GM12878 (cell line): ENCODE results near the gene ENG. TPM values are rescaled to one million over a fixed set of nuclear protein-coding genes. Genes with fewer than 3 reads are reported as not detected.

ENCODE experiments used
- ATAC-seq: fragments of 200-7000 bp; cut with Tn5 transposase; 3 replicates; pipeline ENCODE4 v1.9.1; 2020; ENCODE audit warnings: mild to moderate bottlenecking, moderate library complexity
- BruUV-seq: library from RNA; stranded (reverse); fragments of 400-500 nt; replicated peaks from 2 replicates; lab custom pipeline; 2021; lab: Mats Ljungman, UMichigan
- CTCF ChIA-PET: fragments of 300-600 bp; sonication (Branson Sonifier 250); formaldehyde crosslinking; extraction: SDS; loops from one replicate; lab custom pipeline; 2021; ENCODE audit warnings: inconsistent platforms; lab: Yijun Ruan, JAX
- POLR2A ChIA-PET: fragments of 350-600 bp; formaldehyde crosslinking; extraction: SDS; loops from one replicate; lab custom pipeline; 2021; ENCODE audit warnings: inconsistent platforms; lab: Charles Lee
- RAD21 ChIA-PET: fragments of 300-600 bp; sonication (Branson Sonifier 250); formaldehyde crosslinking; loops from one replicate; lab custom pipeline; 2023; ENCODE audit warnings: antibody characterized with exemption; ENCODE audit not compliant: unreplicated experiment; lab: Charles Lee
- SMC1A ChIA-PET: fragments of 300-600 bp; sonication (Branson Sonifier 250); formaldehyde crosslinking; loops from one replicate; lab custom pipeline; 2023; ENCODE audit not compliant: unreplicated experiment, uncharacterized antibody; lab: Charles Lee
- DNase-seq: peaks from one replicate; pipeline ENCODE4 v3.0.0-alpha.2; 2011; ENCODE audit warnings: low read depth, low spot score
- FAIRE-seq: peaks from 3 replicates; lab custom pipeline; 2011; peaks lifted over from hg19 to GRCh38; lab: Jason Lieb, UNC
- H2AFZ ChIP-seq: 2 replicates; pipeline ENCODE4 v1.6.0; 2011; ENCODE audit warnings: low read depth, low read length, control low read depth; ENCODE audit not compliant: control insufficient read depth
- H3K27ac ChIP-seq: 2 replicates; pipeline ENCODE4 v1.5.1; 2011; ENCODE audit warnings: control low read depth; ENCODE audit not compliant: control insufficient read depth, insufficient read depth
- H3K27me3 ChIP-seq, 2 experiments: replicated peaks in 1 of 2; 2 replicates each; pipeline versions ENCODE4 v1.6.0 to v1.6.1; 2011; ENCODE audit warnings: low read length in 1 of 2; ENCODE audit not compliant: control insufficient read depth in 2 of 2, insufficient read depth in 2 of 2
- H3K36me3 ChIP-seq, 2 experiments: 2 replicates each; pipeline ENCODE4 v1.5.1; 2011; ENCODE audit warnings: low read length in 1 of 2; ENCODE audit not compliant: control insufficient read depth in 2 of 2, insufficient read depth in 2 of 2
- H3K4me1 ChIP-seq: 2 replicates; pipeline ENCODE4 v1.6.1; 2011; ENCODE audit warnings: mild to moderate bottlenecking, low read length, moderate library complexity, mixed read lengths; ENCODE audit not compliant: control insufficient read depth, insufficient read depth
- H3K4me2 ChIP-seq: 2 replicates; pipeline ENCODE4 v1.6.0; 2011; ENCODE audit warnings: control low read depth; ENCODE audit not compliant: control insufficient read depth, insufficient read depth
- H3K4me3 ChIP-seq: fragments of 200-600 bp; sonication (generic); 2 replicates; pipeline ENCODE4 v1.5.1; 2016
- H3K79me2 ChIP-seq: 2 replicates; pipeline ENCODE4 v1.6.0; 2011; ENCODE audit warnings: low read length; ENCODE audit not compliant: control insufficient read depth, insufficient read depth
- H3K9ac ChIP-seq: 2 replicates; pipeline ENCODE4 v1.8.0; 2011; ENCODE audit warnings: low read length, control low read depth, mixed read lengths; ENCODE audit not compliant: control insufficient read depth, insufficient read depth
- H3K9me3 ChIP-seq: replicated peaks from 3 replicates; pipeline ENCODE4 v1.5.1; 2011; ENCODE audit warnings: mild to moderate bottlenecking, low read length; ENCODE audit not compliant: control insufficient read depth, insufficient read depth
- H4K20me1 ChIP-seq: 2 replicates; pipeline ENCODE4 v1.6.0; 2011; ENCODE audit not compliant: control insufficient read depth, insufficient read depth
- CBX3 ChIP-seq: fragments of 200-600 bp; sonication (generic); IDR thresholded peaks from 2 replicates; pipeline ENCODE4 v1.6.1; 2016; ENCODE audit warnings: low read depth, borderline replicate concordance
- EGR1 ChIP-seq, 2 experiments: IDR thresholded peaks; 1 replicate in 1 of 2; 2 replicates in 1 of 2; pipeline ENCODE4 v1.6.1; 2011 to 2012; ENCODE audit warnings: low read depth in 2 of 2, low read length in 2 of 2, borderline replicate concordance in 1 of 2, mild to moderate bottlenecking in 1 of 2, moderate library complexity in 1 of 2
- EZH2 ChIP-seq: IDR thresholded peaks from 2 replicates; pipeline ENCODE4 v1.6.1; 2012; ENCODE audit warnings: low read depth, mild to moderate bottlenecking, control low read depth, inconsistent platforms, low read length, borderline replicate concordance; ENCODE audit not compliant: control insufficient read depth
- MTA3 ChIP-seq: IDR thresholded peaks from 2 replicates; pipeline ENCODE4 v1.6.1; 2012; ENCODE audit warnings: low read length, inconsistent platforms, borderline replicate concordance
- MYB ChIP-seq: fragments of 150-350 bp; IDR thresholded peaks from 2 replicates; pipeline ENCODE4 v1.6.1; 2014; ENCODE audit warnings: mild to moderate bottlenecking, low read depth, low read length, borderline replicate concordance
- POLR2A ChIP-seq: IDR thresholded peaks from 2 replicates; pipeline ENCODE4 v1.6.1; 2011; ENCODE audit warnings: low read depth, mild to moderate bottlenecking, low read length
- POLR2AphosphoS5 ChIP-seq: IDR thresholded peaks from 2 replicates; pipeline ENCODE4 v1.6.1; 2011; ENCODE audit warnings: mild to moderate bottlenecking, low read length, inconsistent platforms
- RAD21 ChIP-seq: IDR thresholded peaks from 2 replicates; pipeline ENCODE4 v1.6.1; 2011; ENCODE audit warnings: mild to moderate bottlenecking, low read depth, low read length, moderate library complexity; ENCODE audit not compliant: insufficient read depth
- RAD51 ChIP-seq: fragments of 450-650 bp; IDR thresholded peaks from 2 replicates; pipeline ENCODE4 v1.6.1; 2016; ENCODE audit warnings: moderate library complexity, mild to moderate bottlenecking, inconsistent platforms
- RELA ChIP-seq: fragments of 450-650 bp; IDR thresholded peaks from 2 replicates; pipeline ENCODE4 v1.8.0; 2014; ENCODE audit warnings: borderline replicate concordance; ENCODE audit not compliant: partially characterized antibody
- SREBF2 ChIP-seq: IDR thresholded peaks from 2 replicates; pipeline ENCODE4 v1.6.1; 2012; ENCODE audit warnings: mild to moderate bottlenecking, low read length
- ZNF622 ChIP-seq: fragments of 450-650 bp; IDR thresholded peaks from 2 replicates; pipeline ENCODE4 v1.6.1; 2017; ENCODE audit warnings: mild to moderate bottlenecking, inconsistent platforms
- WGBS: methylation state at CpG from one replicate; pipeline ENCODE4 v1.1.6; 2016; ENCODE audit warnings: low lambda C conversion rate; ENCODE audit not compliant: insufficient replicate concordance, insufficient coverage; ENCODE audit errors: missing lambda C conversion rate; 5-methylcytosine and 5-hydroxymethylcytosine counted together
- in situ Hi-C: fragments of 300-500 bp; cut with MboI; formaldehyde crosslinking; loops from 9 replicates; pipeline ENCODE4 v1.14.3; 2018; ENCODE audit warnings: mixed read lengths
- intact Hi-C: fragments of 100-400 bp; cut with micrococcal nuclease; formaldehyde crosslinking; loops from one replicate; pipeline ENCODE4 v1.14.2; 2022; ENCODE audit not compliant: unreplicated experiment
- polyA plus RNA-seq, 11 experiments: library from polyadenylated mRNA; depleted of rRNA in 4 of 11; unstranded in 6 of 11; stranded (reverse) in 5 of 11; fragments of >200 nt; fragmentation: Nextera tagmentation in 4 of 11; fragmentation: Illumina TruSeq in 1 of 11; extraction: Ambion mirVana in 4 of 11; extraction: Trizol in 1 of 11; gene quantifications; 1 replicate in 1 of 11; 2 replicates in 10 of 11; pipeline versions ENCODE4 v1.2.1 to v1.2.3, GENCODE V29; 2011 to 2016; ENCODE audit warnings: inconsistent platforms in 2 of 11, missing spikeins in 2 of 11, low read depth in 1 of 11
- total RNA-seq, 4 experiments: library from RNA; depleted of rRNA in 3 of 4; stranded (reverse); fragments of >200 nt in 3 of 4; fragmentation: Illumina TruSeq in 1 of 4; extraction: Trizol in 1 of 4; gene quantifications; 2 replicates each; pipeline versions ENCODE4 v1.2.1 to v1.2.3, GENCODE V29; 2013 to 2021
- TF ChIP-seq, protein P1 (sequence below): IDR thresholded peaks from 2 replicates; pipeline ENCODE4 v1.6.1; 2012; ENCODE audit warnings: low read length, inconsistent platforms
- TF ChIP-seq, protein P2 (sequence below): fragments of 450-650 bp; IDR thresholded peaks from 2 replicates; pipeline ENCODE4 v1.6.1; 2016; ENCODE audit warnings: mild to moderate bottlenecking
- TF ChIP-seq, protein P3 (sequence below): fragments of 450-650 bp; IDR thresholded peaks from 2 replicates; pipeline ENCODE4 v1.6.1; 2017; ENCODE audit warnings: antibody characterized with exemption, mild to moderate bottlenecking, moderate library complexity

The ENG gene
- total and polyA plus RNA-seq, 10 of the 15 experiments (the other 5 are each of a cell fraction or from before 2014, with no cell fraction given), result 0.14 to 10.1 (median 2.0) TPM

DNA sequence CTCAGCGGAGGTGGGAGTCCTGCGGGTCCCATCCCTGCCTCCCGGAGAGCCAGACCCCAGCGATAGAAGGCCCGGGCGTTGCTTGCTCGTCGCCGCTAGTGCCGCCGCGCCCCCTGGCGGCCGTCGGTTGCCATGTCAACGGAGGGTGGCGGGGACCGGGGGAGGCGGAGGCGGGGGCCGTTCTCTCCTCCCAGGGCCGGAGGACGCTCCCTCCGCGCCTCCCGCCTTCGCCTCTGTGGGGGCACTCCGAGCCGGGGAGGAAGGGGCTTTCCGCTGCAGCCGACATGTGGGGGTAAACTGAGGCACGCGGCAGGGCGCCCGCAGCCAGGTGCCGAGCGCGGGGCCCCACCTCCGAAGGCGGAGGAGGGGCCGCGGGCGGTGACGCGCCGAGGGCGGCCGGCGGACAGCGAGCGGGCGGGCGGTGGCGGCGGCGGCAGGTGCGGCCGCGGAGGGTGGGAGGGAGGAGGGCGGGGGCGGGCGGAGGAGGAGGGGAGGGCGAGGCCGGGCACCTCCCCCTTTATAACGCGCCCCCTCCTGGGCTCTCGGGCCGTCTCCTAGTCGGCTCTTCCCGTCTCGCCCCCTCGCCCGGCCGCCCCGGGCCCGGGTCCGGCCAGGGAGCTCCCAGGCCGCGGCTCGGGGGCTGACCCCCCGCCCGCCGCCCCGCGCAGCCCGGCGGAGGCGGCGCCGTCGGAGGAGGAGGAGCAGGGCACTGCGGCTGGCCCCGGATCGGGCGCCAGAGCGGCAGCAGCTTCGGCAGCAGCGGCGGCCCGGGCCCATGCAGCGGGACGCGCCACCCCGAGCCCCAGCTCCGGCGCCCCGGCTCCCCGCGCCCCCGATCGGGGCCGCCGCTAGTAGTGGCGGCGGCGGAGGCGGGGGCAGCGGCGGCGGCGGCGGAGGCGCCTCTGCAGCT is 69.2 kb downstream of the ENG start:
- Histone ChIP-seq H3K79me2 (peaks cover 36% of the 10 kb centered on the region), H3K27ac (peak overlapping the region; percentile 82)
- in situ Hi-C loops, result no loop called here
- TF ChIP-seq RAD51 (no peak), RELA (no peak), ZNF622 (no peak), POLR2AphosphoS5 (no peak), MYB (no peak), RAD21 (peak; percentile 78), EGR1 (IDR thresholded peaks at IDR 0.05; ENCODE audit: borderline replicate concordance in 1 of 2, low read depth in 2 of 2, low read length in 2 of 2) (peak in 1 of 2 experiments; percentile 87; a peak in 2 of 3 replicates), EZH2 (no peak), MTA3 (no peak), SREBF2 (no peak), POLR2A (peak; percentile 44), CBX3 (no peak)
- TF ChIP-seq, protein P1, sequence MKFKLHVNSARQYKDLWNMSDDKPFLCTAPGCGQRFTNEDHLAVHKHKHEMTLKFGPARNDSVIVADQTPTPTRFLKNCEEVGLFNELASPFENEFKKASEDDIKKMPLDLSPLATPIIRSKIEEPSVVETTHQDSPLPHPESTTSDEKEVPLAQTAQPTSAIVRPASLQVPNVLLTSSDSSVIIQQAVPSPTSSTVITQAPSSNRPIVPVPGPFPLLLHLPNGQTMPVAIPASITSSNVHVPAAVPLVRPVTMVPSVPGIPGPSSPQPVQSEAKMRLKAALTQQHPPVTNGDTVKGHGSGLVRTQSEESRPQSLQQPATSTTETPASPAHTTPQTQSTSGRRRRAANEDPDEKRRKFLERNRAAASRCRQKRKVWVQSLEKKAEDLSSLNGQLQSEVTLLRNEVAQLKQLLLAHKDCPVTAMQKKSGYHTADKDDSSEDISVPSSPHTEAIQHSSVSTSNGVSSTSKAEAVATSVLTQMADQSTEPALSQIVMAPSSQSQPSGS, result no peak
- TF ChIP-seq, protein P2, sequence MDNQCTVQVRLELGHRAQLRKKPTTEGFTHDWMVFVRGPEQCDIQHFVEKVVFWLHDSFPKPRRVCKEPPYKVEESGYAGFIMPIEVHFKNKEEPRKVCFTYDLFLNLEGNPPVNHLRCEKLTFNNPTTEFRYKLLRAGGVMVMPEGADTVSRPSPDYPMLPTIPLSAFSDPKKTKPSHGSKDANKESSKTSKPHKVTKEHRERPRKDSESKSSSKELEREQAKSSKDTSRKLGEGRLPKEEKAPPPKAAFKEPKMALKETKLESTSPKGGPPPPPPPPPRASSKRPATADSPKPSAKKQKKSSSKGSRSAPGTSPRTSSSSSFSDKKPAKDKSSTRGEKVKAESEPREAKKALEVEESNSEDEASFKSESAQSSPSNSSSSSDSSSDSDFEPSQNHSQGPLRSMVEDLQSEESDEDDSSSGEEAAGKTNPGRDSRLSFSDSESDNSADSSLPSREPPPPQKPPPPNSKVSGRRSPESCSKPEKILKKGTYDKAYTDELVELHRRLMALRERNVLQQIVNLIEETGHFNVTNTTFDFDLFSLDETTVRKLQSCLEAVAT, result peak; percentile 21; the same call in 1 of the 2 replicates
- TF ChIP-seq, protein P3, sequence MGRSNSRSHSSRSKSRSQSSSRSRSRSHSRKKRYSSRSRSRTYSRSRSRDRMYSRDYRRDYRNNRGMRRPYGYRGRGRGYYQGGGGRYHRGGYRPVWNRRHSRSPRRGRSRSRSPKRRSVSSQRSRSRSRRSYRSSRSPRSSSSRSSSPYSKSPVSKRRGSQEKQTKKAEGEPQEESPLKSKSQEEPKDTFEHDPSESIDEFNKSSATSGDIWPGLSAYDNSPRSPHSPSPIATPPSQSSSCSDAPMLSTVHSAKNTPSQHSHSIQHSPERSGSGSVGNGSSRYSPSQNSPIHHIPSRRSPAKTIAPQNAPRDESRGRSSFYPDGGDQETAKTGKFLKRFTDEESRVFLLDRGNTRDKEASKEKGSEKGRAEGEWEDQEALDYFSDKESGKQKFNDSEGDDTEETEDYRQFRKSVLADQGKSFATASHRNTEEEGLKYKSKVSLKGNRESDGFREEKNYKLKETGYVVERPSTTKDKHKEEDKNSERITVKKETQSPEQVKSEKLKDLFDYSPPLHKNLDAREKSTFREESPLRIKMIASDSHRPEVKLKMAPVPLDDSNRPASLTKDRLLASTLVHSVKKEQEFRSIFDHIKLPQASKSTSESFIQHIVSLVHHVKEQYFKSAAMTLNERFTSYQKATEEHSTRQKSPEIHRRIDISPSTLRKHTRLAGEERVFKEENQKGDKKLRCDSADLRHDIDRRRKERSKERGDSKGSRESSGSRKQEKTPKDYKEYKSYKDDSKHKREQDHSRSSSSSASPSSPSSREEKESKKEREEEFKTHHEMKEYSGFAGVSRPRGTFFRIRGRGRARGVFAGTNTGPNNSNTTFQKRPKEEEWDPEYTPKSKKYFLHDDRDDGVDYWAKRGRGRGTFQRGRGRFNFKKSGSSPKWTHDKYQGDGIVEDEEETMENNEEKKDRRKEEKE, result no peak

More for the DNA sequence above, 69.2 kb downstream of the ENG start:
- intact Hi-C loops, result loop anchor here (1.0 to 10.0 kb wide), 5 partner anchors 50 to 342 kb away; partner anchors contain the start of genes NAIF1, PTGES2, SLC25A25 and TOR2A
- peak overlapping the region; percentile 93 for H3K4me2 ChIP-seq
- ATAC-seq, result peak; percentile 59
- RAD21 ChIA-PET, result interaction anchor here (0.8 to 5.1 kb wide), 12 partner anchors 10 to 138 kb away, joined by 3 to 61 read pairs (median 14); partner anchors contain the start of genes ST6GALNAC4 and TOR2A
- FAIRE-seq, result no peak
- H2AFZ ChIP-seq, result peak overlapping the region; percentile 84
- 1% methylated on average over 73 of the region's 123 CpGs for WGBS
- SMC1A ChIA-PET, result interaction anchor here (0.7 to 4.9 kb wide), 10 partner anchors 9 to 136 kb away, joined by 3 to 26 read pairs (median 5); partner anchors contain the start of gene TOR2A
- BruUV-seq, result no TSS peak
- peak overlapping the region; percentile 57; the same call in 1 of the 2 replicates for H3K9ac ChIP-seq
- H3K4me1 ChIP-seq, result peaks cover 41% of the 10 kb centered on the region
- peaks cover 20 to 26% of the 10 kb centered on the region in 2 experiments for H3K36me3 ChIP-seq
- peak overlapping the region; percentile 85 for H3K4me3 ChIP-seq
- peaks cover 15% of the 10 kb centered on the region for H4K20me1 ChIP-seq
- H3K27me3 ChIP-seq, result no peaks in the 10 kb centered on the region
- no peak for DNase-seq
- H3K9me3 ChIP-seq, result no peaks in the 10 kb centered on the region
- CTCF ChIA-PET, result interaction anchor here (0.6 to 6.0 kb wide), 23 partner anchors 9 to 615 kb away, joined by 3 to 75 read pairs (median 5); partner anchors contain the start of genes ST6GALNAC4, TOR2A and TTC16
- POLR2A ChIA-PET, result interaction anchor here (0.6 to 3.1 kb wide), 17 partner anchors 9 to 210 kb away, joined by 3 to 24 read pairs (median 4); partner anchors contain the start of genes FPGS, ST6GALNAC4, ST6GALNAC6 and TOR2A
